Central memory CD4-positive, alpha-beta T cell (primary cell): ENCODE results near the gene ERICH4.
"Not testable (repeated sequence)": the region's sequence is repeated elsewhere in the genome, so short reads cannot be mapped to it uniquely, and the experiment has no call there.

Experiments used
- DNase-seq: peaks from one replicate; pipeline ENCODE4 v3.0.0; 2022
- total RNA-seq, 3 experiments: gene quantifications; one replicate each; lab custom pipeline; 2026; lab: John Stamatoyannopoulos, UW

The ERICH4 gene
- 0 reads per million in 3 experiments for total RNA-seq

DNA sequence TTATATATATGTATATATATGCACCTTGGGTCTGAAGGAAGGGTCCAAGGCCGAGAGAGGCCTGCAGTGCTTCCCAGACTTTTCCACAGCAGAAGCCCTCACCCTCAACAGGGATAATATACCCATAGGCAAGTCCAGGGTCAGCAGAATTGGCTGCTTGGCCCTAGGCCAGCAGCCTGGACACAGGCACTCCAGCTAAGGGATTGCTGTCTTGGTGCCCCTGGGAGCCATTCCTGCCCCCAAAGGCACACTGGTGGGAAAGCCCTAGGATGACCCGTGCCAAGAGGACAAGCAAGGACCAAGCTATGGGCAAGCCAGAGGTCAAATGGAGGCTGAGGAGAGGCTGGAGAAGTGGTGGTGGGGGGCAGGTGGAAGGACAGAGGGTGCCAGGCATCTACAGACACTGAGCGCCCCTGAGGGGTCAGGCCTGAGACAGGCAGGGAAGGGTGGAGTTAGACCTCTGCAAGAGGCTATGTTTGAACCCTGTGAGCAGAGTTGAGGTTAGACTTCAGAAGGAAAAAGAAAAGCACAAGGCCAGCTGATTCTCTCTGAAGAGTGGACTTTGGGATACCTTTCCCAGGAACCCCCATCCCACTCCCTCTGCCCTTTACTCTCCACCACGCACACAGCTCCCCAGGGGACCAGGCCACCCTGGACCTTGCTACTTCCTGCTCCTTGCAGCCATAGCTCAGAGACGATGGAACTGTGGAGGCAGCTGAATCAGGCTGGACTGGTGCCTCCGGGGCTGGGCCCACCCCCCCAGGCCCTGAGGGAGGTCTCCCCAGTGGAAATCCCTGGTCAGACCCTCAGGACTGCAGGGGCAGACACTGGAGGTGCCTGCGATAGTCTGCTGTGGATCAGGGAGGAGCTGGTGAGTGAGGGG lies at the start of gene ERICH4:
Gene ERICH4 (plus strand): TSS at position 684 of the 883 bp plus-strand sequence. CDS start 14 bp downstream, at position 698.
- no peak for DNase-seq

- no peak for DNase-seq
Observed at GRCh38 chr19:41395355-41395754, 47.6 kb upstream of the ERICH4 start.

GRCh38 chr19:41397086-41398049 lies 45.6 kb upstream of the ERICH4 start, which contains the start of the genes BCKDHA and EXOSC5:
TSS of gene BCKDHA (plus strand) at chr19:41397818. CDS start at chr19:41397828, 10 bp downstream.
TSS of gene EXOSC5 (minus strand) at chr19:41397359. CDS start at chr19:41397328, 31 bp downstream.
- DNase-seq: peak; percentile 100

- no peak for DNase-seq
Observed at GRCh38 chr19:41398050-41398418, 44.9 kb upstream of the ERICH4 start.

DNA sequence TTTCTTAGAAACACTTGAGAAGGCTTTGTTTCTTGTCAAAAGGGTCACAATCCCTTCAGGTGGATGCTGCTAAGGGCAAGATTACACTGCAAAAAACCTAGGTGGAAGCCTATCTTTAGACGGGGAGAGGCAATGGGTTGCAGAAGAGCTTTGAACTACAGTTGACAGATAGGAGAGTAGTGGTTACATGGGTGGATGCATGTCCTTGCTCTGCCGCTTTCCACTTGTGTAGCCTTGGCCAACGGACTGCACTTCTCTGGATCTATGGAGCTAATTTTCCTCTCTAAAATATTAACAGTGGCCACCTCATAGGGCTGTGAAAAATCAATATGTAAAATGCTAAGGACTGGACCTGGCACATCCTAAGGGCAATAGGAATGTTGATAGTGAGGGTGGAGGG lies 44.4 kb upstream of the ERICH4 start:
- no peak for DNase-seq

GRCh38 chr19:41399091-41399490 lies 43.9 kb upstream of the ERICH4 start:
- no peak for DNase-seq

DNA sequence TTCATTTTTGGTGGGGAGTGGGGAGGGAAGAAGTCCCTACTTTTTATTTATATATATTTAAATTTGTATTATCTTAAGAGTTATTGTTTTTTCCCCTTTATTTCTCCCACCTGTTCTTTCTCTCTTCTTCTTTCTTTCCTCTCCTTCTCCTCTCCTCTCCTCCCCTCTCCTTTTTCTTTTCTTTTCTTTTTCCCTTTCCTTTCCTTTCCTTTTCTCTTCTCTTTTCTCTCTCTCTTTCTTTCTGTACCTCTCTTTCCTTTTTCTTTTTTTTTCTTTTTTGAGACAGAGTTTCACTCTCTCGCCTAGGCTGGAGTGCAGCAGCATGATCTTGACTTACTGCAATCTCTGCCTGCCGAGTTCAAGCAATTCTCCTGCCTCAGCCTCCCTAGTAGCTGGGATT lies 43.4 kb upstream of the ERICH4 start:
- no peak for DNase-seq

DNA sequence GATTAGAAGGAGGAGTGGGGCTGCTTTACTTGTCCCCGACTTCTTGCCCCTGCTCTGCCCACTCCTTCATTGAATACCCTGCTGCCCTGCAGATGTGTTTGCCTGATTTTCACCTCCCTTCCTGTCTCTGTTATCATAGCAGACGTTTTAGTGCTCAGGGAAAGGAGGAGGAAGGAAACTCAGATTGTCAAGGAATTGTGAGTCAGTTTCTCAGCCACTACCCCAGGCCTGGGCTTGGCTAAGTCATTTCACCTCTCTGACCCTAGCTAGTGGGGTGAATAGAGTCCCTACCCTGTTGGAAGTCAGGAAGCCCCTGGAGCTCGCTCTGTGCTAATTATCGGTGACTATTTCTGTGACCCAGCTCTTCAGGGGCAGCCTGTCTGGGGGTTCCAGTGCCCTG lies 41.5 kb upstream of the ERICH4 start:
- DNase-seq: no peak

GRCh38 chr19:41402010-41402409 lies 40.9 kb upstream of the ERICH4 start:
- DNase-seq: no peak

DNA sequence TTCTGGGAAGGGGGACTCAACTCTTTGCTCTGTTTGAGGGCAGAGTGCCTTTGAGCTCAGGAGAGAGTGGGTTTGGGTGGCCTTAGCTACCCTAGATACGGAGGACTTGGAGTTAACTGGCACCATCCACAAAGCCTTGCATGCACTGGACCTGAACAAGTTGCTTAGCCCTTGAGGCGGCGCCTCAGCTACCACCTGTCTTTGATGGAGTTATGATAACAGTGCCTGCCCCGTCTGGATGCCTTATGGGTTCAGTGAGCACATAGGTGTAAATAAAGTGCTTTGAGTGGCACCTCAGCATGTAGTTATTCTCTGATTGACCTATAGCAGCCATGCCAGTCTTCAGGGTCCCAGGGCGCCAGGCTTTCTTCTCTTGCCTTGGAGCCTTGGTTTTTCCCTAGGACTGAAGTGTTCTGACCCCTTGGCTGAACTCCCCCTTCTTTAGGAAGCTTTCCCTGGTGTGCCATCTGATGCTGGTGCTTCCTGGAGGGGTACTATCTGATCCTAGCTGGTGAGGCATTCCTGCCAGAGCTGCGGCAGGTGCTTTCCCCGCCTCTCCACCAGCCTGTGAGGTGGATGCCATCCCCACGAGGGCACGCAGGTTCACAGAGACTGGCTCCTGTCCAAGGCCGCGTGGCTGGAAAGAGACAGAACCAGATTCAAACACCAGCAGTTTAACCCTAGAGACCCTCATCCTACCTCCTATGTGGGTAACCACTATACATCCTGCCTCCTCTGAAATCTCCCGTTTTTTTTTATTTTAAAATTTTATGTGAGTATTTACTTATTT lies 39.6 kb upstream of the ERICH4 start:
- no peak for DNase-seq

- no peak for DNase-seq
Observed at GRCh38 chr19:41405776-41406175, 37.2 kb upstream of the ERICH4 start.

DNA sequence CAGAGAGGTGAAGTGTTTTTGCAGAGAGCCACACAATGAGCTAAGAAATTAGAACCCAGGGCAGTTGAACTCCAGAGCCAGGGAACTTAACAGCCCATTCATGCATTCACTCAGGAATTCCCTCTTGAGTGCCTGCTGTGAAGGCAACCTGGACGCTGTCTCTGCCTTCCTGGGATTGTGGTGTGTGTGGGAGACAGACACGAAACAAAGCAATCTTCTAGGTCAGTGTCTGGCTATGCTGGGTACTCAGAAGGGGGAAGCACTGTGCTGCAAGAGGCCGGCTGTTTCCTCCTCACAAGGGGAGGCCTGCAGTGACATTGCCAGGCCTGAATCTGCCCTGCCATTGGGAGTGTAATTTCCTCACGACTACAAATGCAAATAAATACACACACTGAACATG lies 35.7 kb upstream of the ERICH4 start:
- DNase-seq: no peak

DNA sequence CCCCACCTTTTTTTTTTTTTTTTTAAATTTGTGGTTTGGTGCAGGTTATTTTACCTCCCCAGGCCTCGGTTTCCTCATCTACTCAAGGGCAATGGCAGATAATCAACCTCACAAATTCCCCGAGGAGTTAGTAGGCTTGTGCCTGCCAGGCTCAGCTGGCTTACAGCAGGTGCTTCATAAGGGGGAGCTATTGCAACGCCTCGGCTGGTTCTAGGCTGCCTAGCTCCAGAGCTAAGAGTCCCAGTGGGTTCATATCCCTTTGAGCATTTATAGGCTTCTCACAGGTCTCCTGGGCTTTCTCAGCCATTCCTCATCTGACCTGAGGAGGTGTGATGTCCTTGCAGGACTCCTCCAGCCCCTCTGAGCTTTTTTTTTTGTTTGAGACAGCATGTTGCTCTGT lies 34.7 kb upstream of the ERICH4 start:
- no peak for DNase-seq

DNA sequence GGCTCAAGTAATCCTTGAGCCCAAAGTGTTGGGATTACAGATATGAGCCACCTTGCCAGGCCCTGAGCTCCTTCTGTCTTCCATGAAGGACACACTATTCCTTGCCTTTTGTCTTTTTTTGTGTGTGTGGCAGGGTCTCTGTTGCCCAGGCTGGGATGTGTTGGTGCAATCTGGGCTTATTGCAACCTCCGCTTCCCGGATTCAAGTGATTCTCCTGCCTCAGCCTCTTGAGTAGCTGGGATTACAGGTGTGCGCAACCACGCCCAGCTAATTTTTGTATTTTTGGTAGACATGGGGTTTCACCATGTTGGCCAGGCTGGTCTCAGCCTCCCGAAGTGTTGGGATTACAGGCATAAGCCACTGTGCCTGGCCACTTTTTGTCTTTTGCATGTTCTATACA lies 34.1 kb upstream of the ERICH4 start:
- not testable (repeated sequence) for DNase-seq

DNA sequence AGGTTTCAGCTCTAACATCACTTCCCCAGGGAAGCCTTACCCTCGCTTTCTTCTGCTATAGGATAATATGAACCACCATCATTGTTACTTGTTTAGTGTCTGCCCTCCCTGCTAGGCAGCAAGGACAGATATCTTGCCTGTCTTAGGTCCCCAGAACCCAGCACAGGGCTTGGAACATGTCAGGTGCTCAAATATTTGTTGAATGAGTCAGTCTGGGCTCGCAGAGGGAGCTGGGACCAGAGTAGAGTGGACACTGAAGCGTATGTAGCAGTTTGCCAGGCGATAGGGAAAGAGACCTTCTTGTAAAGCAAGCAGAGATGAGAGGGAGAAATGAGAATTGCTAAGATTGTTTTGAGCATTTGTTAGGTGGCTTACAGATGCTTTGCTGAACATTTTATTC lies 33.7 kb upstream of the ERICH4 start:
- no peak for DNase-seq

GRCh38 chr19:41410336-41411054 lies 32.5 kb upstream of the ERICH4 start:
- DNase-seq: no peak

GRCh38 chr19:41411100-41411967 lies 31.6 kb upstream of the ERICH4 start:
- no peak for DNase-seq

DNA sequence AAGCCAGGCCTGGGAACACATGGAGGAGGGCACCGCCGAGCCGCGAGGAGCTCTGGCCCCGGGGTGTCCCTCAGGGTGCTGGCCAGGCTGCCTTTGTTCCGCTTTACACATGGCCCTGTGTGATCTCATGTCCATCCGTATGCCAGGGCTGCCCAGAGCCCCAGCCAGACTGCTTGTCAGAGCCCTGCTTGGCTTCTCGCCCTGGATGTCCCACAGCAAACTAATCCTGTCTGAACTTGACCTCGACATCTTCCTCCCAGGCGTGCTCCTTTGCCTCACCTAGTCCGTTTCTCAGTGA lies 31.0 kb upstream of the ERICH4 start:
- no peak for DNase-seq

GRCh38 chr19:41412953-41413352 lies 30.0 kb upstream of the ERICH4 start:
- no peak for DNase-seq

- DNase-seq: no peak
Observed at GRCh38 chr19:41413947-41414346, 29.0 kb upstream of the ERICH4 start.

- no peak for DNase-seq
Observed at GRCh38 chr19:41414461-41414860, 28.5 kb upstream of the ERICH4 start.
